OCI-LY1 (cell line): ENCODE measurements around the gene MRPS12.

Experiments
- CTCF ChIP-seq: fragments of 200-600 bp; sonication (generic), shearing (Covaris generic); IDR thresholded peaks from 2 replicates; pipeline ENCODE4 v1.5.1; 2017; ENCODE audit warnings: mild to moderate bottlenecking, antibody characterized with exemption, low read length, moderate library complexity, mixed read lengths
- EZH2 ChIP-seq: fragments of 200-600 bp; sonication (generic), shearing (Covaris generic); IDR thresholded peaks from 2 replicates; pipeline ENCODE4 v1.8.0; 2017; ENCODE audit warnings: borderline replicate concordance, mixed run types, mild to moderate bottlenecking, antibody characterized with exemption, low read length, moderate library complexity, mixed read lengths

GRCh38 chr19:38958301-38958700, 27.6 kb downstream of the MRPS12 start:
- TF ChIP-seq CTCF (no peak), EZH2 (no peak)
